Trophoblast cell (in vitro differentiated cells and primary cell): ENCODE data around the gene BTBD7.

Experiments used
- DNase-seq, 2 donors: peaks; one replicate each; pipeline ENCODE4 v3.0.0-alpha.2; 2016
- H2AFZ ChIP-seq: 2 replicates; pipeline ENCODE4 v1.6.1; 2013; ENCODE audit warnings: low read length, moderate library complexity, mild to moderate bottlenecking; ENCODE audit not compliant: insufficient read depth, poor library complexity
- H2AK5ac ChIP-seq: 2 replicates; pipeline ENCODE4 v1.6.1; 2013; ENCODE audit warnings: mild to moderate bottlenecking, low read length
- H2BK120ac ChIP-seq: 2 replicates; pipeline ENCODE4 v1.6.1; 2013; ENCODE audit warnings: low read length, mild to moderate bottlenecking, moderate library complexity; ENCODE audit not compliant: insufficient read depth, poor library complexity
- H2BK12ac ChIP-seq: 2 replicates; pipeline ENCODE4 v1.6.1; 2013; ENCODE audit warnings: mild to moderate bottlenecking, low read length, moderate library complexity
- H2BK5ac ChIP-seq: 2 replicates; pipeline ENCODE4 v1.6.1; 2013; ENCODE audit warnings: low read length, low read depth, moderate library complexity, mild to moderate bottlenecking; ENCODE audit not compliant: poor library complexity
- H3K14ac ChIP-seq: 2 replicates; pipeline ENCODE4 v1.6.1; 2013; ENCODE audit warnings: mild to moderate bottlenecking, low read length
- H3K18ac ChIP-seq: 2 replicates; pipeline ENCODE4 v1.6.1; 2013; ENCODE audit warnings: mild to moderate bottlenecking, low read length
- H3K23ac ChIP-seq: 2 replicates; pipeline ENCODE4 v1.6.1; 2013; ENCODE audit warnings: low read length
- H3K27ac ChIP-seq: 2 replicates; pipeline ENCODE4 v1.5.1; 2013; ENCODE audit warnings: low read depth, mild to moderate bottlenecking, inconsistent platforms, low read length, moderate library complexity
- H3K27me3 ChIP-seq: 2 replicates; pipeline ENCODE4 v1.6.1; 2013; ENCODE audit warnings: inconsistent platforms, mild to moderate bottlenecking, low read length, moderate library complexity; ENCODE audit not compliant: insufficient read depth
- H3K36me3 ChIP-seq, 2 experiments: 1 replicate in 1 of 2; 2 replicates in 1 of 2; pipeline ENCODE4 v1.6.1; 2013; ENCODE audit warnings: low read length in 2 of 2, mild to moderate bottlenecking in 2 of 2, moderate library complexity in 1 of 2; ENCODE audit not compliant: insufficient read depth in 2 of 2, control insufficient read depth in 1 of 2
- H3K4ac ChIP-seq: 2 replicates; pipeline ENCODE4 v1.6.1; 2013; ENCODE audit warnings: low read depth, mild to moderate bottlenecking, low read length, moderate library complexity
- H3K4me1 ChIP-seq, 2 experiments: 1 replicate in 1 of 2; 2 replicates in 1 of 2; pipeline ENCODE4 v1.6.1; 2013; ENCODE audit warnings: low read length in 2 of 2, mild to moderate bottlenecking in 2 of 2, moderate library complexity in 1 of 2; ENCODE audit not compliant: insufficient read depth in 2 of 2, control insufficient read depth in 1 of 2
- H3K4me2 ChIP-seq: 2 replicates; pipeline ENCODE4 v1.6.1; 2013; ENCODE audit warnings: inconsistent platforms, mild to moderate bottlenecking, low read length, moderate library complexity
- H3K4me3 ChIP-seq: 2 replicates; pipeline ENCODE4 v1.5.1; 2013; ENCODE audit warnings: mild to moderate bottlenecking, low read depth, low read length, inconsistent platforms
- H3K79me1 ChIP-seq: one replicate; pipeline ENCODE4 v1.6.1; 2013; ENCODE audit warnings: low read length
- H3K79me2 ChIP-seq: 2 replicates; pipeline ENCODE4 v1.6.1; 2013; ENCODE audit warnings: low read length, mild to moderate bottlenecking; ENCODE audit not compliant: control insufficient read depth, insufficient read depth, poor library complexity
- H3K9ac ChIP-seq: 2 replicates; pipeline ENCODE4 v1.6.1; 2013; ENCODE audit warnings: mild to moderate bottlenecking, low read length
- H3K9me3 ChIP-seq: 2 replicates; pipeline ENCODE4 v1.6.1; 2013; ENCODE audit warnings: low read depth, mild to moderate bottlenecking, control low read depth, inconsistent platforms, low read length; ENCODE audit not compliant: insufficient read depth
- H4K12ac ChIP-seq: 2 replicates; pipeline ENCODE4 v1.6.1; 2013; ENCODE audit warnings: low read depth, mild to moderate bottlenecking, low read length, moderate library complexity
- H4K8ac ChIP-seq: 2 replicates; pipeline ENCODE4 v1.6.1; 2013; ENCODE audit warnings: low read depth, mild to moderate bottlenecking, low read length, moderate library complexity
- H4K91ac ChIP-seq: one replicate; pipeline ENCODE4 v1.6.1; 2013; ENCODE audit warnings: low read depth, mild to moderate bottlenecking, low read length, moderate library complexity
- WGBS: extraction: QIAGEN DNeasy Blood & Tissue Kit; methylation state at CpG from one replicate; pipeline ENCODE4 v1.1.7; 2013; ENCODE audit warnings: missing lambda C conversion rate; ENCODE audit not compliant: insufficient read length, insufficient coverage; ENCODE audit errors: extremely low coverage; 5-methylcytosine and 5-hydroxymethylcytosine counted together

The BTBD7 gene

DNA sequence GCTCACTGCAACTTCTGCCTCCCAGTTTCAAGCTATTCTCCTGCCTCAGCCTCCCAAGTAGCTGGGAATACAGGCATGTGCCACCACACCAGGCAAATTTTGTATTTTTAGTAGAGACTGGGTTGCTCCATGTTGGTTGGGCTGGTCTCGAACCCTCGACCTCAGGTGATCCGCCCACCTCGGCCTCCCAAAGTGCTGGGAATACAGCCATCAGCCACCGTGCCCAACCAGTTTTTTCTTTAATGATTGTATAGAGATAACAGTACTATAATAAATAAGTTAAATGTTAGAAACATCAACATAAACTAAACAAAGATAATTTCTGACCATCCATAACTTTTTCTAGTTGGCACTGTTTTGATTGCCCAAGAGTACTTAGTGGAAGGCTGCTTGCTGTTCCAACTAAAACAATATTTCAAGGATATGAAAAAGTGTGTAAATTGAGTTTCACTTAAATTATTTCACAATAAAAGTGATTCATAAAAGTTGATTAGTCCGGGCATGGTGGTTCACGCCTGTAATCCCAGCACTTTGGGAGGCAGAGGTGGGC lies 131.6 kb downstream of the BTBD7 start:
- no peak overlapping the region for H4K8ac ChIP-seq
- no peak overlapping the region for H4K91ac ChIP-seq
- peaks cover 0 to 4% of the 10 kb centered on the region in 2 experiments for H3K36me3 ChIP-seq
- H3K18ac ChIP-seq = no peak overlapping the region
- no peaks in the 10 kb centered on the region for H3K79me2 ChIP-seq
- no peak overlapping the region for H3K4ac ChIP-seq
- no peak overlapping the region for H3K4me2 ChIP-seq
- H3K4me3 ChIP-seq = no peak overlapping the region
- no peaks in the 10 kb centered on the region for H3K79me1 ChIP-seq
- H3K27ac ChIP-seq = no peak overlapping the region
- no peak overlapping the region for H4K12ac ChIP-seq
- no peak overlapping the region for H2AFZ ChIP-seq
- peaks cover 0 to 2% of the 10 kb centered on the region in 2 experiments for H3K4me1 ChIP-seq
- no peaks in the 10 kb centered on the region for H3K27me3 ChIP-seq
- H3K9ac ChIP-seq = no peak overlapping the region
- H3K14ac ChIP-seq = no peak overlapping the region
- no peaks in the 10 kb centered on the region for H3K9me3 ChIP-seq
- no peak overlapping the region for H2BK5ac ChIP-seq
- H2AK5ac ChIP-seq = no peak overlapping the region
- no peak overlapping the region for H2BK120ac ChIP-seq
- H2BK12ac ChIP-seq = no peak overlapping the region
- DNase-seq = no peak
- WGBS = no CpG with 5 or more reads among the region's 7 CpGs
- no peak overlapping the region for H3K23ac ChIP-seq

DNA sequence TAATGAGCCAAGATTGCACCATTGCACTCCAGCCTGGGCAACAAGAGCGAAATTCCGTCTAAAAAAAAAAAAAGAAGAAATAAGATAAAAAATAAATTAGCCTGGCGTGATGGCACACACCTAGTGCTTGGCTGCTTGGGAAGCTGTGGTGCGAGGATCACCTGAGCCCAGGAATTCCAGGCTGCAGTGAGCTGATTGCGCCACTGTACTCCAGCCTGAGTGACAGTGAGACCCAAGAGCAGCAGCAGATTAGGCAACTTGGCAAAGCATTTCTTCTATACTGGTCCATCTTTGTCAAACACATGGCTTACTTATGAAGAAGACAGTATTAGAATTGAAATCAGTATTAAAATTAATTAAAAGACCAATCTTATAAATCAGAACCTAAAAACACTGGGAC lies 132.3 kb downstream of the BTBD7 start:
- Histone ChIP-seq H3K18ac (no peak overlapping the region), H4K91ac (no peak overlapping the region), H3K36me3 (peaks cover 0 to 4% of the 10 kb centered on the region in 2 experiments), H3K9me3 (no peaks in the 10 kb centered on the region), H3K4me2 (no peak overlapping the region), H4K8ac (no peak overlapping the region), H4K12ac (no peak overlapping the region), H2BK12ac (no peak overlapping the region), H3K23ac (no peak overlapping the region), H3K4me3 (no peak overlapping the region), H3K4ac (no peak overlapping the region), H3K27ac (no peak overlapping the region), H2AK5ac (no peak overlapping the region), H2AFZ (no peak overlapping the region), H3K27me3 (no peaks in the 10 kb centered on the region), H3K79me2 (no peaks in the 10 kb centered on the region), H2BK5ac (no peak overlapping the region), H3K14ac (no peak overlapping the region), H2BK120ac (no peak overlapping the region), H3K4me1 (no peaks in the 10 kb centered on the region), H3K79me1 (no peaks in the 10 kb centered on the region), H3K9ac (no peak overlapping the region)
- no peak for DNase-seq
- no CpG with 5 or more reads among the region's 5 CpGs for WGBS

DNA sequence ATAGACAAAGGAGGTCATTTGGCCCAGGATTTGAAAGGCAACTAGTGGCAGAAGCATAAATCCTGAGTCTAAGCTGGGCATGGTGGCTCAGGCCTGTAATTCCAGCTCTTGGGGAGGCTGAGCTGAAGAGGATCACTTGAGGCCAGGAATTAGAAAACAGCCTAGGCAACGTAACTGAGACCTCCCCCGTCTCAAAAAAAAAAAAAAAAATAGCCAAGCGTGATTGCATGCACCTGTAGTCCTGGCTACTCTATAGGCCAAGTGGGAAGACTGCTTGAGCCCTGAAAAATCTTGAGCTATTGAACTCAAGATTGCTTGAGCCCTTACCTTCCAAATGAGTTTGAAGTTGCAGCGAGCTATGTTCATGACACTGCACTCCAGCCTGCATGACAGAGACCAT lies 133.8 kb downstream of the BTBD7 start:
- no peak overlapping the region for H3K23ac ChIP-seq
- no peaks in the 10 kb centered on the region for H3K27me3 ChIP-seq
- no peak overlapping the region for H3K18ac ChIP-seq
- no peak for DNase-seq
- no peaks in the 10 kb centered on the region for H3K79me2 ChIP-seq
- WGBS = no CpG with 5 or more reads among the region's 4 CpGs
- no peak overlapping the region for H2BK120ac ChIP-seq
- no peak overlapping the region for H3K4ac ChIP-seq
- H4K91ac ChIP-seq = no peak overlapping the region
- H4K8ac ChIP-seq = no peak overlapping the region
- H2BK12ac ChIP-seq = no peak overlapping the region
- no peak overlapping the region for H3K4me3 ChIP-seq
- no peak overlapping the region for H3K4me2 ChIP-seq
- H4K12ac ChIP-seq = no peak overlapping the region
- no peak overlapping the region for H2AFZ ChIP-seq
- H3K36me3 ChIP-seq = peaks cover 0 to 4% of the 10 kb centered on the region in 2 experiments
- no peak overlapping the region for H3K14ac ChIP-seq
- no peak overlapping the region for H2AK5ac ChIP-seq
- no peaks in the 10 kb centered on the region for H3K4me1 ChIP-seq
- no peak overlapping the region for H3K27ac ChIP-seq
- H2BK5ac ChIP-seq = no peak overlapping the region
- no peaks in the 10 kb centered on the region for H3K79me1 ChIP-seq
- H3K9me3 ChIP-seq = no peaks in the 10 kb centered on the region
- no peak overlapping the region for H3K9ac ChIP-seq

DNA sequence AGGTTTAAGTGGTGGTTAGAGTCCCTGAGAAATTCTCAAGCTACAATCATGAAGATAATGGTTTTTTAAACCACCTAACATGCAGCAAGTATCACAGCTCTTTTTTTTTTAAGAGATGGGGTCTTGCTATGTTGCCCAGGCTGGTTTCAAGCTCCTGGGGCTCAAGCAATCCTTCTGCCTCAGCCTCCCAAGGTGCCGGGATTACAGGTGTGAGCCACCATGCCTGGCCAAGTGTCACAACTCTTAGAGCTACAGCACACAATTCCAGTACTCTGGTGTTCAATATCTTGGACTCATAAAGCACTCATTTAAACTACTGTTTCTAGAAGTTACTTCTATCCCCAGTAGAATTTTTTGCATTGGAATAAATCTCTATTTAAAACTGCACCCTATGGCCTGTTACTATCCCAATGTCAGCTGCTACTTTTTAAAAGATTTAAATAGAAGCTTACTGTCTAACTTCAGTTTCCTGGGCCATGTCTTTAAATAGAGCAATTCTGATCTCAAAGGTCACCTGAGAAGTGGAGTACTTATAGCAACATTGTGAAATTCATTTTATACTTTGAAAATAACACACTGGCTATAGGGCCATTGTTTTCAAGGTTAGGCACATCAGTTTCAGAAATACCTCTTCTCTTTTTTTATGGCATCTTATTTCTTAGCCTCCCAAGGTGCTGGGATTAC lies 137.4 kb downstream of the BTBD7 start:
- Histone ChIP-seq H3K36me3 (peaks cover 0 to 2% of the 10 kb centered on the region in 2 experiments), H3K23ac (no peak overlapping the region), H3K4ac (no peak overlapping the region), H3K14ac (no peak overlapping the region), H3K27ac (no peak overlapping the region), H2BK5ac (no peak overlapping the region), H4K8ac (no peak overlapping the region), H2AK5ac (no peak overlapping the region), H4K91ac (no peak overlapping the region), H2AFZ (no peak overlapping the region), H3K4me1 (no peaks in the 10 kb centered on the region), H3K27me3 (no peaks in the 10 kb centered on the region), H3K79me1 (no peaks in the 10 kb centered on the region), H3K79me2 (no peaks in the 10 kb centered on the region), H3K9ac (no peak overlapping the region), H2BK12ac (no peak overlapping the region), H4K12ac (no peak overlapping the region), H2BK120ac (no peak overlapping the region), H3K4me3 (no peak overlapping the region), H3K9me3 (no peaks in the 10 kb centered on the region), H3K18ac (no peak overlapping the region), H3K4me2 (no peak overlapping the region)
- no peak for DNase-seq
- WGBS = no CpG with 5 or more reads among the region's 1 CpG
